Myocyte (in vitro differentiated cells): Measurements from ENCODE around the gene PPT2. TPM values are rescaled to one million over a fixed set of nuclear protein-coding genes. Genes with fewer than 3 reads are reported as not detected.
A peak's percentile ranks its signal among the peaks of the same experiment; 100 is the strongest.
"Not testable (repeated sequence)": the region's sequence is repeated elsewhere in the genome, so short reads cannot be mapped to it uniquely, and the experiment has no call there.

Source experiments
- DNase-seq: peaks from one replicate; pipeline ENCODE4 v3.0.0-alpha.2; 2012; ENCODE audit warnings: low read depth
- total RNA-seq: library from RNA; depleted of rRNA; stranded (reverse); fragments of >200 nt; gene quantifications from 2 replicates; pipeline ENCODE4 v1.2.3, GENCODE V29; 2014

PPT2 gene
- total RNA-seq, 1 donor from 2014 or later, result 33.4 TPM

GRCh38 chr6:32127409-32127716 lies 26.6 kb upstream of the PPT2 start:
- no peak for DNase-seq

GRCh38 chr6:32127717-32128592 lies 26.0 kb upstream of the PPT2 start, which contains the start of gene ATF6B:
TSS of gene ATF6B (minus strand) at chr6:32128246. CDS start at chr6:32128207, 39 bp downstream.
- DNase-seq, result peak; percentile 100

GRCh38 chr6:32128751-32129296 lies 25.1 kb upstream of the PPT2 start:
- DNase-seq, result no peak

- no peak for DNase-seq
Observed at GRCh38 chr6:32129297-32130088, 24.4 kb upstream of the PPT2 start.

- no peak for DNase-seq
Observed at GRCh38 chr6:32131439-32131948, 22.4 kb upstream of the PPT2 start.

- DNase-seq, result no peak
Observed at GRCh38 chr6:32132110-32132509, 21.8 kb upstream of the PPT2 start.

- no peak for DNase-seq
Observed at GRCh38 chr6:32133786-32134185, 20.2 kb upstream of the PPT2 start.

GRCh38 chr6:32137454-32137853 lies 16.5 kb upstream of the PPT2 start:
- no peak for DNase-seq

- DNase-seq, result no peak
Observed at GRCh38 chr6:32139590-32139989, 14.4 kb upstream of the PPT2 start.

GRCh38 chr6:32140420-32141046 lies 13.4 kb upstream of the PPT2 start:
- no peak for DNase-seq

GRCh38 chr6:32144238-32144637 lies 9.7 kb upstream of the PPT2 start:
- DNase-seq, result not testable (repeated sequence)

GRCh38 chr6:32146287-32146686 lies 7.7 kb upstream of the PPT2 start:
- no peak for DNase-seq

- DNase-seq, result no peak
Observed at GRCh38 chr6:32146687-32147086, 7.3 kb upstream of the PPT2 start.

GRCh38 chr6:32147401-32148132 lies 6.4 kb upstream of the PPT2 start:
- DNase-seq, result no peak

GRCh38 chr6:32148289-32149091 lies 5.5 kb upstream of the PPT2 start:
- DNase-seq, result no peak

- DNase-seq, result no peak
Observed at GRCh38 chr6:32149092-32149755, 4.7 kb upstream of the PPT2 start.

GRCh38 chr6:32149932-32150870 lies 3.7 kb upstream of the PPT2 start:
- no peak for DNase-seq

GRCh38 chr6:32151181-32151862 lies 2.6 kb upstream of the PPT2 start:
- DNase-seq, result no peak
